Nephron (organoid): Measurements from ENCODE around the gene SMARCAL1.
"Not testable (repeated sequence)": the region's sequence is repeated elsewhere in the genome, so short reads cannot be mapped to it uniquely, and the experiment has no call there.

Experiments
- H3K27ac Mint-ChIP-seq, 3 experiments: 2 replicates each; pipeline ENCODE4 v1.8.0; 2020; ENCODE audit warnings: mixed read lengths in 3 of 3, mild to moderate bottlenecking in 2 of 3, moderate library complexity in 1 of 3
- H3K27me3 Mint-ChIP-seq: 2 replicates; pipeline ENCODE4 v1.8.0; 2021; ENCODE audit warnings: low read depth, mild to moderate bottlenecking, moderate library complexity, mixed read lengths
- H3K36me3 Mint-ChIP-seq: 2 replicates; pipeline ENCODE4 v1.8.0; 2020; ENCODE audit warnings: low read depth, mixed read lengths
- H3K4me1 Mint-ChIP-seq: 2 replicates; pipeline ENCODE4 v1.8.0; 2020; ENCODE audit warnings: mixed read lengths
- H3K4me3 Mint-ChIP-seq, 3 experiments: 2 replicates each; pipeline ENCODE4 v1.8.0; 2020; ENCODE audit warnings: mild to moderate bottlenecking in 3 of 3, mixed read lengths in 3 of 3, moderate library complexity in 2 of 3
- H3K9me3 Mint-ChIP-seq: 2 replicates; pipeline ENCODE4 v1.8.0; 2020; ENCODE audit warnings: mixed read lengths
- TF ChIP-seq, protein P1 (sequence below), 3 experiments: fragments of 200-600 bp; sonication (generic); IDR thresholded peaks; one replicate each; pipeline ENCODE4 v1.5.0; 2021; ENCODE audit warnings: antibody characterized with exemption in 3 of 3; ENCODE audit not compliant: unreplicated experiment in 3 of 3

SMARCAL1 gene

GRCh38 chr2:216375286-216375685 is 37.0 kb upstream of the SMARCAL1 start:
- H3K4me1 Mint-ChIP-seq: peaks cover 14% of the 10 kb centered on the region
- TF ChIP-seq, protein P1, sequence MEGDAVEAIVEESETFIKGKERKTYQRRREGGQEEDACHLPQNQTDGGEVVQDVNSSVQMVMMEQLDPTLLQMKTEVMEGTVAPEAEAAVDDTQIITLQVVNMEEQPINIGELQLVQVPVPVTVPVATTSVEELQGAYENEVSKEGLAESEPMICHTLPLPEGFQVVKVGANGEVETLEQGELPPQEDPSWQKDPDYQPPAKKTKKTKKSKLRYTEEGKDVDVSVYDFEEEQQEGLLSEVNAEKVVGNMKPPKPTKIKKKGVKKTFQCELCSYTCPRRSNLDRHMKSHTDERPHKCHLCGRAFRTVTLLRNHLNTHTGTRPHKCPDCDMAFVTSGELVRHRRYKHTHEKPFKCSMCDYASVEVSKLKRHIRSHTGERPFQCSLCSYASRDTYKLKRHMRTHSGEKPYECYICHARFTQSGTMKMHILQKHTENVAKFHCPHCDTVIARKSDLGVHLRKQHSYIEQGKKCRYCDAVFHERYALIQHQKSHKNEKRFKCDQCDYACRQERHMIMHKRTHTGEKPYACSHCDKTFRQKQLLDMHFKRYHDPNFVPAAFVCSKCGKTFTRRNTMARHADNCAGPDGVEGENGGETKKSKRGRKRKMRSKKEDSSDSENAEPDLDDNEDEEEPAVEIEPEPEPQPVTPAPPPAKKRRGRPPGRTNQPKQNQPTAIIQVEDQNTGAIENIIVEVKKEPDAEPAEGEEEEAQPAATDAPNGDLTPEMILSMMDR (IDR thresholded peaks at IDR 0.05; ENCODE audit: unreplicated experiment in 3 of 3): no peak
- no peak overlapping the region for H3K4me3 Mint-ChIP-seq
- peaks cover 52% of the 10 kb centered on the region for H3K27me3 Mint-ChIP-seq
- no peak overlapping the region for H3K27ac Mint-ChIP-seq
- no peaks in the 10 kb centered on the region for H3K36me3 Mint-ChIP-seq
- H3K9me3 Mint-ChIP-seq: no peaks in the 10 kb centered on the region

- Mint-ChIP-seq H3K4me3 (no peak overlapping the region), H3K36me3 (no peaks in the 10 kb centered on the region), H3K27me3 (peaks cover 25% of the 10 kb centered on the region), H3K27ac (no peak overlapping the region), H3K9me3 (no peaks in the 10 kb centered on the region), H3K4me1 (no peaks in the 10 kb centered on the region)
- TF ChIP-seq, protein P1 (IDR thresholded peaks at IDR 0.05; ENCODE audit: unreplicated experiment in 3 of 3): no peak
Measured at GRCh38 chr2:216379977-216380376, 32.3 kb upstream of the SMARCAL1 start.

DNA sequence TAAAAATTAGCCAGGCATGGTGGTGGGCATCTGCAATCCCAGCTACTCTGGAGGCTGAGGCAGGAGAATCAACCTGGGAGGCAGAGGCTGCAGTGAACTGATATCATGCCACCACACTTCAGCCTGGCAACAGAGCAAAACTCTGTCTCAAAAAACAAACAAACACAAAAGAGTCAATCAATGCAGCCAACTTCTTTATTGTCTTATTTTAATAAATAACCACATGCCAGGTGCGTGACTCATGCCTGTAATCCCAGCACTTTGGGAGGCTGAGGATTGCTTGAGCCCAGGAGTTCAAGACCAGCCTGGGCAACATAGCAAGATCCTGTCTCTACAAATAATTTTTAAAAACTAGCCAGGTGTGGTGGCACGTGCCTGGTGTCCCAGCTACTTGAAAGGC is 27.9 kb upstream of the SMARCAL1 start:
- not testable (repeated sequence) for H3K27ac Mint-ChIP-seq, H3K4me1 Mint-ChIP-seq, H3K36me3 Mint-ChIP-seq, H3K9me3 Mint-ChIP-seq, H3K4me3 Mint-ChIP-seq
- H3K27me3 Mint-ChIP-seq: peaks cover 18% of the 10 kb centered on the region

DNA sequence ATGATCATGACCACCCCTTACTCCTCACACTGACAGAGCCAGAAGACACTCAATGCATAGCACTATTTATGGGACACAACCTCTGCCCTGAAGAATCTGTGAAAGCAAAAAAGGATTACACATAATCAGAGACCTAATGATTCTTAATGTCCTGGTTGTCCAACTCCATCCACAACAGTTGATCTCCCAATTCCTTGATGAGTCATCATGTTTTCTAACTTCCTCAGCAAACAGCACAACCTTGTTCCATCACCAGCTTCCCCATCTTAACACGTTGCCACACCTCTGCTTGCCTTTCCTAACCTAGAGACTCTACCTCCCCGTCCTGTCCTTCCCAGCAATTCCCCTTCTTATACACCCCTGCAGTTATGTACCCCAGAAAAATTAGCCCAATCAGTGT is 26.8 kb upstream of the SMARCAL1 start:
- no peak overlapping the region for H3K27ac Mint-ChIP-seq
- peaks cover 16% of the 10 kb centered on the region for H3K27me3 Mint-ChIP-seq
- TF ChIP-seq, protein P1 (IDR thresholded peaks at IDR 0.05; ENCODE audit: unreplicated experiment in 3 of 3): no peak
- no peaks in the 10 kb centered on the region for H3K4me1 Mint-ChIP-seq
- H3K4me3 Mint-ChIP-seq: no peak overlapping the region
- no peaks in the 10 kb centered on the region for H3K9me3 Mint-ChIP-seq
- no peaks in the 10 kb centered on the region for H3K36me3 Mint-ChIP-seq

DNA sequence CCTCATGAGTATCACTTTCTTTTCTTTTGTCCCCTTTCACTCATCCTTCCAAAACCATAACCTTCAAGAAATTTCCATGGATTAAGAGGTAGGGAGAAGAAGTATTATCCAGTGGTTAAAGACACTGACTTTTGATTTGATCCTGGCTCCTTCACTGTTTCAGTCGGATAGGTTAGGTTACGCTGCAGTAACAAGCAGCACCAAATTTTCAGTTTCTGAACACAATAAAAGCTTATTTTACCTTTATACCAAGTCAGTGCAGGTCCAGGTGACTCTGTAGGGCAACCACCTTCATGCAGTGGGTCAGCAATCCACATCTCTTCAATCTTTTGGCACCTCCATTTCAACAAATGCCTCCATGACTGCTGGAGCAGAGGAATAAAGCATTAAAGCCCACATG is 25.0 kb upstream of the SMARCAL1 start:
- TF ChIP-seq, protein P1 (IDR thresholded peaks at IDR 0.05; ENCODE audit: unreplicated experiment in 3 of 3): no peak
- H3K27ac Mint-ChIP-seq: no peak overlapping the region
- H3K4me3 Mint-ChIP-seq: no peak overlapping the region
- H3K36me3 Mint-ChIP-seq: no peaks in the 10 kb centered on the region
- H3K4me1 Mint-ChIP-seq: no peaks in the 10 kb centered on the region
- peaks cover 9% of the 10 kb centered on the region for H3K27me3 Mint-ChIP-seq
- H3K9me3 Mint-ChIP-seq: no peaks in the 10 kb centered on the region

GRCh38 chr2:216388046-216388884 is 24.0 kb upstream of the SMARCAL1 start:
- H3K4me1 Mint-ChIP-seq: no peaks in the 10 kb centered on the region
- no peaks in the 10 kb centered on the region for H3K9me3 Mint-ChIP-seq
- no peak overlapping the region for H3K4me3 Mint-ChIP-seq
- peaks cover 9% of the 10 kb centered on the region for H3K27me3 Mint-ChIP-seq
- H3K27ac Mint-ChIP-seq: no peak overlapping the region
- no peaks in the 10 kb centered on the region for H3K36me3 Mint-ChIP-seq
- TF ChIP-seq, protein P1 (IDR thresholded peaks at IDR 0.05; ENCODE audit: unreplicated experiment in 3 of 3): no peak
